Neural progenitor cell (in vitro differentiated cells): ENCODE data around the gene TCEANC2.

ENCODE experiments used
- CTCF ChIP-seq: fragments of 200-600 bp; sonication (generic); IDR thresholded peaks from 2 replicates; pipeline ENCODE4 v1.5.1; 2017; ENCODE audit warnings: antibody characterized with exemption, mild to moderate bottlenecking
- EZH2phosphoT487 ChIP-seq: fragments of 200-600 bp; sonication (generic); IDR thresholded peaks from 2 replicates; pipeline ENCODE4 v1.6.1; 2017; ENCODE audit warnings: antibody characterized with exemption

GRCh38 chr1:54103414-54103813 lies 50.0 kb downstream of the TCEANC2 start:
- TF ChIP-seq CTCF = no peak
- no peak for TF ChIP-seq EZH2phosphoT487
